Activated CD8-positive, alpha-beta memory T cell treated with anti-CD3 and anti-CD28 coated beads for 36 hours (primary cell): Measurements from ENCODE around the gene SPG11. TPM values are rescaled to one million over a fixed set of nuclear protein-coding genes. Genes with fewer than 3 reads are reported as not detected.
"Not testable (repeated sequence)": the region's sequence is repeated elsewhere in the genome, so short reads cannot be mapped to it uniquely, and the experiment has no call there.

Experiments
- CTCF ChIA-PET: fragments of 350-600 bp; sonication (Branson Sonifier 250); formaldehyde crosslinking; loops from one replicate; lab custom pipeline; 2021; ENCODE audit warnings: antibody characterized with exemption; lab: Charles Lee
- POLR2A ChIA-PET: fragments of 350-600 bp; sonication (Branson Sonifier 250); formaldehyde crosslinking; loops from one replicate; lab custom pipeline; 2021; ENCODE audit warnings: antibody characterized with exemption; lab: Charles Lee
- total RNA-seq, 2 experiments: library from RNA; stranded (reverse); gene quantifications; one replicate each; pipeline ENCODE4 v1.2.3, GENCODE V29; 2021

Gene SPG11
- total RNA-seq, 2 experiments from 2014 or later: 53.7 to 56.0 TPM

GRCh38 chr15:44593042-44593736 is 70.3 kb downstream of the SPG11 start:
- POLR2A ChIA-PET: no interaction called here
- CTCF ChIA-PET: interaction anchor here (0.6 to 1.8 kb wide), 8 partner anchors 9 to 329 kb away, joined by 3 to 13 read pairs (median 3); partner anchors contain the start of gene TRIM69

DNA sequence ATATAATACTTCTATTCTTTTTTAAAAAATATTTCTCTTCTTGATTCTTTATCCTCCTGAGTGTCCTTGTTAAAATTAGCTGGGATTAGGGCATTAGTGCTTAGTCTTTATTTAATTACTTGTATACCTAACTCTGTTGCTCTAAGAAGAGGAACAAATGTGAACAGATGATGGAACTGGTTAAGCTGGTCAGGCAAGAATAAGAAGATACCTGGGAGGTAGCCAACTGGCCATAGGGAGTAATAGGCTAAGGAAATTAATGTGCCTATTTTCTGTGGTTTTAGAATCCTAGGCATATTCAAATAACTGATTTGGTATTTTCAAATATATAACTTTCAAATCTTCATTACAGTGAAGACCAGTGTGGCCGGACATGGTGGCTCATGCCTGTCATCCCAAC is 72.1 kb downstream of the SPG11 start:
- ChIA-PET POLR2A (no interaction called here), CTCF (interaction anchor here (0.7 to 1.8 kb wide), 2 partner anchors 14 to 22 kb away, joined by 3 to 10 read pairs; no protein-coding TSS in a partner anchor)

- POLR2A ChIA-PET: no interaction called here
- CTCF ChIA-PET: interaction anchor here (0.6 to 1.8 kb wide), 2 partner anchors 10 to 184 kb away, joined by 3 to 7 read pairs; no protein-coding TSS in a partner anchor
These were observed 74.9 kb downstream of the SPG11 start for GRCh38 chr15:44588541-44588940.

DNA sequence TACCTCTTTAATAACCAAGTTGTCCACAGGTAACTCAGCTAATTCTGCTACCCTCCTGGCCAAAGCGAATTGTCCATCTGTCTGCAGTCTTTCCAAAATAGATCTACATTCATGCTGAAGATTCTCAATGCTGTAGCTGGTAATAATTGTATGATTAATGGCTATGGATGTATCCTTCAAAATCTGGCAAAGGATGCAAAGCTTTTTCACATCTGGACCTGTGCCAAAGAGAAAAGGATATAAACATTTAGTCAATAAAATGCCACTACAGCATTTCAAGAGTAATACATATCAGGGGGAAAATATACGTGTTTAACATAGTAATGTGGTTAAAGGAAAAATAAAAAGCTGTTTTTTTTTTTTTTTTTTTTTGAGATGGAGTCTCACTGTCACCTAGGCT is 77.8 kb downstream of the SPG11 start:
- CTCF ChIA-PET: interaction anchor here (0.6 to 3.8 kb wide), 3 partner anchors 28 to 533 kb away, joined by 3 to 27 read pairs (median 3); partner anchors contain the start of gene TRIM69
- POLR2A ChIA-PET: interaction anchor here (0.6 kb wide), 1 partner anchor 16 kb away, joined by 3 read pairs; no protein-coding TSS in a partner anchor

- ChIA-PET POLR2A (no interaction called here), CTCF (interaction anchor here (0.5 to 3.8 kb wide), 9 partner anchors 9 to 338 kb away, joined by 3 to 27 read pairs (median 4); partner anchors contain the start of genes SPG11 and TRIM69)
These were observed 79.2 kb downstream of the SPG11 start for GRCh38 chr15:44584162-44584749.

DNA sequence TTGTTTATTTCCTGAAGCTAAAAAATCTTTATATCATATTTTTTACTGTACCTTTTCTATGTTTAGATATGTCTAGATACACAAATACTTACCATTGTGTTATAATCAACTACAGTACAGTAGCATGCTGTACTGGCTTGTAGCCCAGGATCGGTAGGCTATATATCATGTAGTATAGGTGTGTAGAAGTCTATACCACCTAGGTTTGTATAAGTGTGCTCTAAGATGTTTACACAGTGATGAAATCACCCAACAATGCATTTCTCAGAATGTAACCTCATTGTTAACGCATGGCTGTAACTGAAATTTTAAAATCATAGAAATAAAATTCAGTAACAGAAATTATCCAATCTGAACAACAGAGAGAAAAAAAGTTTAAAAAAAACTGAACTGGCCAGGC is 83.4 kb downstream of the SPG11 start:
- CTCF ChIA-PET: interaction anchor here (0.9 to 4.3 kb wide), 5 partner anchors 9 to 272 kb away, joined by 3 to 28 read pairs (median 3); partner anchors contain the start of gene TRIM69
- POLR2A ChIA-PET: no interaction called here

- POLR2A ChIA-PET: interaction anchor here (0.7 kb wide), 1 partner anchor 573 kb away, joined by 6 read pairs; no protein-coding TSS in a partner anchor
- CTCF ChIA-PET: interaction anchor here (1.2 to 1.7 kb wide), 2 partner anchors 12 to 17 kb away, joined by 3 to 4 read pairs; no protein-coding TSS in a partner anchor
These were observed 88.7 kb downstream of the SPG11 start for GRCh38 chr15:44574734-44575133.

DNA sequence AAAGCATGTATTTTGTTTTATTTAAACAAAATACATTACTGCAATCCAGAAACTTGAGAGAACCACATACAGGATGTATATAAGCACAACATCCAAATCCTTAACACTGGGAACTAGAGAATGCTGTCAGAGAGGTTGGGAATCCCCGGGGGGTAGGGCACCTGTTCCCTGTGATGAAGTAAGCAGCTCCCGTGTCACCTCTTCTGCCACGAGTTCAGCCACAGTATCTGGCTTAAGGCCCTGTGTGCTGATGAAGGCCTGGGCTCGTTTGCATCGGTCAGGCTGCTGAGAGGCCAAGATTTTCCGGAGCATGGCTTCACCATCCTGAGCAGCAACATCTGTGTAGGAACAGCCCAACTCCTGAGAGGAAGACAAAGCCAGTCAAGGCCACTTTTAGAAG is 90.1 kb downstream of the SPG11 start:
- CTCF ChIA-PET: no interaction called here
- POLR2A ChIA-PET: no interaction called here

DNA sequence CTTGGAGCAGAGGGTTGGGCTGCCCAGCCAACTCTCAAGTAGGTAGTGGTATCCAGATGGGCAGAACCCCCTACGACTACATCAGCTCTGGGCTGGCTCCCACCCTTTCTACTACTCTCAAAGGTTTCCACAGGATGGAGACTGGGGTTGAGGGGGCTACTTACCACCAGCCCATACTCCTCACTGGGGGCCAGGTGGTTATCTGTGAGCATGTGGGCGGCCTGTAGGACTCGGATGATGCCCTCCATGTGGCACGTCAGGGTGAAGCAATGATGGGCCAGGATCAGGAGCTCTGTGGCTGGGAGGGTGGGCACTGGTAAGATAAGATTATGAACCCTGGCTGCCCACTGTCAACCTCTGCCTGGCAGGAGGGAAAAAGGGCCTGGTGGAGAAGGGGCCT is 93.1 kb downstream of the SPG11 start:
- POLR2A ChIA-PET: no interaction called here
- CTCF ChIA-PET: interaction anchor here (2.3 kb wide), 1 partner anchor 8 kb away, joined by 10 read pairs; no protein-coding TSS in a partner anchor

GRCh38 chr15:44569316-44569715 is 94.1 kb downstream of the SPG11 start:
- POLR2A ChIA-PET: interaction anchor here (0.7 kb wide), 1 partner anchor 16 kb away, joined by 3 read pairs; no protein-coding TSS in a partner anchor
- CTCF ChIA-PET: interaction anchor here (2.3 kb wide), 1 partner anchor 9 kb away, joined by 10 read pairs; no protein-coding TSS in a partner anchor

DNA sequence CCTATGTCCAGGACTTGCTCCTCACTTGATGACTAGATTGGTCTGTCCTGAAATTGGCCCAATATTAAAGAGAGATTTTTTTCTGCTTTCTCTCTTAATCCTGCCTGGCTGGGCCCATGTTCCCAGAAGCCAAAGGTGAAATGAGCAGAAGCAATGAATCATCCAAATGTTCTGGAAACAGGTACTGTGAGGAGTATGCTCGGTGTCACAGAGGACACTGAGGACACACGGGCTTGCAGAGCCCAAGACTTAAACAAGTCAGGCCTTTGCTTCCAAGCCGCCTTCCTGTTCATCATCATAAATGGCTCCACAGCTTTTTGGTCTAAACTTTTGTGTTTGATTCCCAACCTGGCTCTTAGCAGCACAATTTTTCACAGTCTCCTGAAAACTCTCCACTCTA is 95.1 kb downstream of the SPG11 start:
- ChIA-PET CTCF (interaction anchor here (0.6 to 1.0 kb wide), 3 partner anchors 61 to 632 kb away, joined by 3 to 4 read pairs (median 3); no protein-coding TSS in a partner anchor), POLR2A (interaction anchor here (0.7 kb wide), 2 partner anchors 22 to 239 kb away, joined by 3 to 7 read pairs; no protein-coding TSS in a partner anchor)

GRCh38 chr15:44566155-44566540 is 97.3 kb downstream of the SPG11 start:
- POLR2A ChIA-PET: no interaction called here
- CTCF ChIA-PET: interaction anchor here (0.7 kb wide), 1 partner anchor 12 kb away, joined by 4 read pairs; no protein-coding TSS in a partner anchor

DNA sequence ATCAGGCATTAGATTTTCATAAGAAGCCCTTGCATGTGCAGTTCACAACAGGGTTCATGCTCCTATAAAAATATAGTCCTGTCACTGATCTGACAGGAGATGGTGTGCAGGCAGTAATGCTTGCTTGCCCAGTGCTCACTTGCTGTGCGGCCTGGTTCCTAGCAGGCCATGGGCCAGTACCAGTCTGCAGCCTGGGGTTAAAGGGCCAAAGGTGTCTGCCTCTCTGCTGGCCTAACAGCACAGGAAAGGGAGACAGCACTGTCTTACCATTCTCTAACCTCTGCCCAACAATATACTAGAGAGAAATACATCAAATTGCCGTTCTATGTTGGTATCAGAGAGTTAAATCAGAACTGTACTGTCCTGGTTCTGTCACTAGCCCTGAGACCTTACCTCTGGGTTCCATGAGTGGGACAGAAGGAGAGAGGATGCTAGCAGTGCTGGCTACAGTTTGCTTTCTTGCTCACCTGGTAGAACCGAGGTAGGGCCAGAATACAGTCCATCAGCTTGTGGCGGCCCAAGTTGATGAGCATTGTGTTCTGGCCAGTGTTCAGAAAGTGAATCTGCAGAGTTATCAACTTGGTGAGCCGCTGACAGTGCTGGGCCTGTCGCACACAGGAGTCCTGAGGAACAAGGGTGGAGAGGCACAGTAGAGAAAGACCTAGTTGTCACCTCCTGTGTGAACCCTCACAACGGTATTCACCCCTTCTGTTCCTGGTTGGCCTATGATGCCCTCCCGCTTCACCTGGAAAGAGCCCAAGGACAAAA is 97.9 kb downstream of the SPG11 start:
- CTCF ChIA-PET: no interaction called here

DNA sequence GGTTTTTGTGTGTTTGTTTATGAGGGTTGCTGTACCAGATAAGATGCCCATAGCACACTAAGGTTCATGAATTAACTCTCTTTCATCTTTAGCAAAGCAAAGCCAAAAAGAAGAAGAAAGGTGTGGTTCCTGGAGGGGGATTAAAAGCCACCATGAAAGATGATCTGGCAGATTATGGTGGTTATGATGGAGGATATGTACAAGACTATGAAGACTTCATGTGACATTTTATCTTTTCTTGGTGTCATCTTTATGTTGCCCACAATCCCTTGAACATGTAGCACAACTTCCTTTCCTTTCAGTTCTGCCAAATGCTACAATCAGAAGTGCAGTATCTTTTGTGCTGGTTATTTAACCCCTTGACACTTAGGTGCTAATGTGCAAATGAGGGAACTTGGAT is 102.5 kb downstream of the SPG11 start:
- CTCF ChIA-PET: interaction anchor here (0.5 kb wide), 1 partner anchor 11 kb away, joined by 3 read pairs; no protein-coding TSS in a partner anchor
- POLR2A ChIA-PET: not testable (repeated sequence)

More for the DNA sequence above, 97.9 kb downstream of the SPG11 start:
- POLR2A ChIA-PET: interaction anchor here (0.6 kb wide), 1 partner anchor 169 kb away, joined by 3 read pairs; no protein-coding TSS in a partner anchor

- CTCF ChIA-PET: interaction anchor here (0.6 to 1.1 kb wide), 2 partner anchors 23 to 87 kb away, joined by 3 to 7 read pairs; no protein-coding TSS in a partner anchor
- POLR2A ChIA-PET: interaction anchor here (0.5 to 0.6 kb wide), 2 partner anchors 22 to 1731 kb away, joined by 6 to 7 read pairs; no protein-coding TSS in a partner anchor
These were observed 108.3 kb downstream of the SPG11 start for GRCh38 chr15:44554934-44555723.

GRCh38 chr15:44550734-44551133 is 112.7 kb downstream of the SPG11 start:
- POLR2A ChIA-PET: no interaction called here
- CTCF ChIA-PET: interaction anchor here (1.4 kb wide), 1 partner anchor 11 kb away, joined by 3 read pairs; no protein-coding TSS in a partner anchor

- POLR2A ChIA-PET: interaction anchor here (0.6 kb wide), 1 partner anchor 84 kb away, joined by 5 read pairs; no protein-coding TSS in a partner anchor
- CTCF ChIA-PET: interaction anchor here (0.7 to 1.4 kb wide), 4 partner anchors 10 to 51 kb away, joined by 3 to 4 read pairs (median 3); no protein-coding TSS in a partner anchor
These were observed 113.2 kb downstream of the SPG11 start for GRCh38 chr15:44550256-44550655.
